Measurements from ENCODE around the gene PSMD6. TPM values are rescaled to one million over a fixed set of nuclear protein-coding genes. Genes with fewer than 3 reads are reported as not detected.

The PSMD6 gene
- total and polyA plus RNA-seq, 2 donors (not counting 3 experiments of a cell fraction or from before 2014, with no cell fraction given), result 53.7 to 90.8 TPM

GRCh38 chr3:63976872-63977200 is 46.5 kb downstream of the PSMD6 start:
- H2AFZ ChIP-seq (ENCODE audit: low read depth, low read length), result no peak overlapping the region
- no peak overlapping the region for H3K4me3 ChIP-seq (replicated peaks in 1 of 3; ENCODE audit: insufficient read depth in 1 of 3, low read depth in 1 of 3, low read length in 3 of 3)
- intact Hi-C loops (cut with micrococcal nuclease) (no loop called here), dilution Hi-C loops (cut with MboI; ENCODE audit: extremely low pct_ligation_motif_present, low sequenced_read_pairs) (no loop called here)
- no peaks in the 10 kb centered on the region for H3K9me1 ChIP-seq (replicated peaks; ENCODE audit: control insufficient read depth, extremely low read depth, insufficient read depth, low read length)
- no peaks in the 10 kb centered on the region for H3K4me1 ChIP-seq (ENCODE audit: control insufficient read depth, extremely low read depth, insufficient read depth, low read length)
- H4K20me1 ChIP-seq (replicated peaks; ENCODE audit: control insufficient read depth, extremely low read depth, insufficient read depth, low read length), result no peaks in the 10 kb centered on the region
- no peak overlapping the region for H3K4me2 ChIP-seq (ENCODE audit: insufficient read depth, low read length)
- H3K9me3 ChIP-seq (replicated peaks; ENCODE audit: control insufficient read depth, insufficient read depth, low read length), result no peaks in the 10 kb centered on the region
- no peak overlapping the region for H3K27ac ChIP-seq (ENCODE audit: insufficient read depth, low read depth, low read length)
- FAIRE-seq (no peak), DNase-seq (ENCODE audit: low read depth, low spot score) (no peak)
- H3K27me3 ChIP-seq (ENCODE audit: control insufficient read depth in 2 of 2, insufficient read depth in 2 of 2, low read length in 2 of 2), result no peaks in the 10 kb centered on the region
- H3K9ac ChIP-seq (replicated peaks; ENCODE audit: extremely low read depth, insufficient read depth, low read length), result no peak overlapping the region
- peaks cover 6 to 10% of the 10 kb centered on the region in 2 experiments for H3K36me3 ChIP-seq (ENCODE audit: control insufficient read depth in 2 of 2, extremely low read depth in 1 of 2, insufficient read depth in 2 of 2, low read length in 2 of 2)
- TF ChIP-seq MYC (IDR thresholded peaks at IDR 0.05; ENCODE audit: low read depth, low read length) (no peak), POLR2AphosphoS5 (IDR thresholded peaks at IDR 0.05; ENCODE audit: insufficient read depth, low read depth, low read length) (no peak), GATA2 (IDR thresholded peaks at IDR 0.05; ENCODE audit: insufficient read depth, insufficient read length, low read depth, low read length) (no peak), JUN (IDR thresholded peaks at IDR 0.05; ENCODE audit: borderline replicate concordance, insufficient read depth, insufficient read length, low read depth) (no peak), EZH2 (IDR thresholded peaks at IDR 0.05; ENCODE audit: borderline replicate concordance, low read depth, low read length, severe bottlenecking) (no peak), POLR2A (IDR thresholded peaks at IDR 0.05; ENCODE audit: low read depth, low read length) (no peak)
- TF ChIP-seq, protein P1, sequence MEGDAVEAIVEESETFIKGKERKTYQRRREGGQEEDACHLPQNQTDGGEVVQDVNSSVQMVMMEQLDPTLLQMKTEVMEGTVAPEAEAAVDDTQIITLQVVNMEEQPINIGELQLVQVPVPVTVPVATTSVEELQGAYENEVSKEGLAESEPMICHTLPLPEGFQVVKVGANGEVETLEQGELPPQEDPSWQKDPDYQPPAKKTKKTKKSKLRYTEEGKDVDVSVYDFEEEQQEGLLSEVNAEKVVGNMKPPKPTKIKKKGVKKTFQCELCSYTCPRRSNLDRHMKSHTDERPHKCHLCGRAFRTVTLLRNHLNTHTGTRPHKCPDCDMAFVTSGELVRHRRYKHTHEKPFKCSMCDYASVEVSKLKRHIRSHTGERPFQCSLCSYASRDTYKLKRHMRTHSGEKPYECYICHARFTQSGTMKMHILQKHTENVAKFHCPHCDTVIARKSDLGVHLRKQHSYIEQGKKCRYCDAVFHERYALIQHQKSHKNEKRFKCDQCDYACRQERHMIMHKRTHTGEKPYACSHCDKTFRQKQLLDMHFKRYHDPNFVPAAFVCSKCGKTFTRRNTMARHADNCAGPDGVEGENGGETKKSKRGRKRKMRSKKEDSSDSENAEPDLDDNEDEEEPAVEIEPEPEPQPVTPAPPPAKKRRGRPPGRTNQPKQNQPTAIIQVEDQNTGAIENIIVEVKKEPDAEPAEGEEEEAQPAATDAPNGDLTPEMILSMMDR (IDR thresholded peaks at IDR 0.05; ENCODE audit: extremely low read depth in 1 of 2, insufficient read depth in 1 of 2, low read depth in 1 of 2, low read length in 2 of 2), result no peak
- ChIA-PET POLR2A (no interaction called here), CTCF (interaction anchor here (1.1 to 5.0 kb wide), 3 partner anchors 8 to 15 kb away, joined by 3 to 23 read pairs (median 4); no protein-coding TSS in a partner anchor)
- H3K79me2 ChIP-seq (ENCODE audit: control insufficient read depth, insufficient read depth, low read length), result peaks cover 28% of the 10 kb centered on the region
- no TSS peak for BruUV-seq (replicated peaks)

Data from endothelial cell of umbilical vein (primary cell).